ENCODE results near the gene GLDC.

DNA sequence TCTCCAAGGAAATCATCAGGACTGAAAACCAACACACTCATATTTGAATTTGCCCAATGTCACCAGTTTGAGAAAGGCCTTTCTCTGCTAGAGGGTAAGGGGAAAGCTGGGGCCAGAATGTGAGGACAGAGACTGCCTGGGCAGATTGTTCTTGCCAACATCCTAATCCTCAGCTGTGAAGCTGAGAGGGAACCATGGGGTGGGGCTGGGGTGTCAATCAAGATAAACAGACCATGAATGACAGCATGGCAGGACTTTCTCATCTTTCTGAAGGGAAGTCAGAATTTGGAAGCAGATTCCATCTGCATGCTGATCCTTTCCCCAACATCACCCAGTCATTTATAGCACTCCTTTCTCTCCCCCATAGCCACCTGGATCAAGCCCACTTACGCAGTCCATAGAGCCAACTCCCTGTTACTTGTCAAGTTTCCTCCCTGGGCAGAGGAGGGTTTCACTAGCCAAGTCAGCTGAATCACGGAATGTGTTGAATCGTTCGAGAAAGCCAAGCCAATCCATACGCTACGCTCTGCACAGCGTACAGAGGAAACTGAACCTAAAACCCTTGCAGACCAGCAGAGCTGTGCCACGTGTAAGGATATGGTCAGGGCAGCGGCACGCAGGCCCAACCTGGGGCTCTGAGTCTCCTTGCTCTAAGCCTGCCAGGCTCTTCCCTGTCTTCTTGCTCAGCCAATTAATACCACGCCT is 14.9 kb downstream of the GLDC start:
- TF ChIP-seq POLR2AphosphoS5 (IDR thresholded peaks at IDR 0.05; ENCODE audit: low read depth, low read length) (no peak), TAF1 (IDR thresholded peaks at IDR 0.05; ENCODE audit: borderline replicate concordance, insufficient read depth, low read length) (no peak), SIN3A (IDR thresholded peaks at IDR 0.05; ENCODE audit: borderline replicate concordance, insufficient read depth, low read length) (no peak), FOXP2 (optimal IDR thresholded peaks at IDR 0.05; ENCODE audit: borderline replicate concordance, extremely low read depth, extremely low read length, insufficient read depth) (no peak)
- TF ChIP-seq, protein P1, sequence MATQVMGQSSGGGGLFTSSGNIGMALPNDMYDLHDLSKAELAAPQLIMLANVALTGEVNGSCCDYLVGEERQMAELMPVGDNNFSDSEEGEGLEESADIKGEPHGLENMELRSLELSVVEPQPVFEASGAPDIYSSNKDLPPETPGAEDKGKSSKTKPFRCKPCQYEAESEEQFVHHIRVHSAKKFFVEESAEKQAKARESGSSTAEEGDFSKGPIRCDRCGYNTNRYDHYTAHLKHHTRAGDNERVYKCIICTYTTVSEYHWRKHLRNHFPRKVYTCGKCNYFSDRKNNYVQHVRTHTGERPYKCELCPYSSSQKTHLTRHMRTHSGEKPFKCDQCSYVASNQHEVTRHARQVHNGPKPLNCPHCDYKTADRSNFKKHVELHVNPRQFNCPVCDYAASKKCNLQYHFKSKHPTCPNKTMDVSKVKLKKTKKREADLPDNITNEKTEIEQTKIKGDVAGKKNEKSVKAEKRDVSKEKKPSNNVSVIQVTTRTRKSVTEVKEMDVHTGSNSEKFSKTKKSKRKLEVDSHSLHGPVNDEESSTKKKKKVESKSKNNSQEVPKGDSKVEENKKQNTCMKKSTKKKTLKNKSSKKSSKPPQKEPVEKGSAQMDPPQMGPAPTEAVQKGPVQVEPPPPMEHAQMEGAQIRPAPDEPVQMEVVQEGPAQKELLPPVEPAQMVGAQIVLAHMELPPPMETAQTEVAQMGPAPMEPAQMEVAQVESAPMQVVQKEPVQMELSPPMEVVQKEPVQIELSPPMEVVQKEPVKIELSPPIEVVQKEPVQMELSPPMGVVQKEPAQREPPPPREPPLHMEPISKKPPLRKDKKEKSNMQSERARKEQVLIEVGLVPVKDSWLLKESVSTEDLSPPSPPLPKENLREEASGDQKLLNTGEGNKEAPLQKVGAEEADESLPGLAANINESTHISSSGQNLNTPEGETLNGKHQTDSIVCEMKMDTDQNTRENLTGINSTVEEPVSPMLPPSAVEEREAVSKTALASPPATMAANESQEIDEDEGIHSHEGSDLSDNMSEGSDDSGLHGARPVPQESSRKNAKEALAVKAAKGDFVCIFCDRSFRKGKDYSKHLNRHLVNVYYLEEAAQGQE (IDR thresholded peaks at IDR 0.05; ENCODE audit: insufficient read depth in 1 of 2, low read depth in 2 of 2, low read length in 2 of 2): no peak
